Neural cell (in vitro differentiated cells): ENCODE measurements around the gene CCDC39.

Experiments used
- EP300 ChIP-seq: fragments of 450-650 bp; conservative IDR thresholded peaks from 2 replicates; pipeline ENCODE4 v1.6.1; 2014; ENCODE audit warnings: antibody characterized with exemption, mild to moderate bottlenecking, moderate library complexity; ENCODE audit not compliant: poor library complexity, severe bottlenecking
- EZH2 ChIP-seq: fragments of 200-600, 300-800 bp; shearing (Covaris generic), sonication (generic); IDR thresholded peaks from 2 replicates; pipeline ENCODE4 v1.6.1; 2014; ENCODE audit warnings: antibody characterized with exemption, low read length, borderline replicate concordance, mild to moderate bottlenecking; ENCODE audit not compliant: insufficient read depth, poor library complexity, severe bottlenecking
- MXI1 ChIP-seq: fragments of 450-650 bp; conservative IDR thresholded peaks from 2 replicates; pipeline ENCODE4 v1.6.1; 2014; ENCODE audit warnings: antibody characterized with exemption, mild to moderate bottlenecking; ENCODE audit not compliant: poor library complexity, severe bottlenecking
- POLR2AphosphoS5 ChIP-seq: IDR thresholded peaks from 2 replicates; pipeline ENCODE4 v1.6.1; 2012
- RAD21 ChIP-seq: fragments of 450-650 bp; conservative IDR thresholded peaks from 2 replicates; pipeline ENCODE4 v1.6.1; 2014; ENCODE audit warnings: antibody characterized with exemption, mild to moderate bottlenecking, moderate library complexity
- SMC3 ChIP-seq: fragments of 450-650 bp; conservative IDR thresholded peaks from 2 replicates; pipeline ENCODE4 v1.6.1; 2014; ENCODE audit warnings: antibody characterized with exemption, mild to moderate bottlenecking, moderate library complexity; ENCODE audit not compliant: poor library complexity
- TAF1 ChIP-seq: IDR thresholded peaks from 2 replicates; pipeline ENCODE4 v1.6.1; 2012; ENCODE audit warnings: low read depth
- TF ChIP-seq, protein P1 (sequence below): fragments of 450-650 bp; IDR thresholded peaks from 2 replicates; pipeline ENCODE4 v1.5.1; 2014; ENCODE audit warnings: antibody characterized with exemption, mild to moderate bottlenecking, moderate library complexity; ENCODE audit not compliant: poor library complexity, severe bottlenecking
- TF ChIP-seq, protein P2 (sequence below): IDR thresholded peaks from 2 replicates; pipeline ENCODE4 v1.6.1; 2012; ENCODE audit warnings: borderline replicate concordance

DNA sequence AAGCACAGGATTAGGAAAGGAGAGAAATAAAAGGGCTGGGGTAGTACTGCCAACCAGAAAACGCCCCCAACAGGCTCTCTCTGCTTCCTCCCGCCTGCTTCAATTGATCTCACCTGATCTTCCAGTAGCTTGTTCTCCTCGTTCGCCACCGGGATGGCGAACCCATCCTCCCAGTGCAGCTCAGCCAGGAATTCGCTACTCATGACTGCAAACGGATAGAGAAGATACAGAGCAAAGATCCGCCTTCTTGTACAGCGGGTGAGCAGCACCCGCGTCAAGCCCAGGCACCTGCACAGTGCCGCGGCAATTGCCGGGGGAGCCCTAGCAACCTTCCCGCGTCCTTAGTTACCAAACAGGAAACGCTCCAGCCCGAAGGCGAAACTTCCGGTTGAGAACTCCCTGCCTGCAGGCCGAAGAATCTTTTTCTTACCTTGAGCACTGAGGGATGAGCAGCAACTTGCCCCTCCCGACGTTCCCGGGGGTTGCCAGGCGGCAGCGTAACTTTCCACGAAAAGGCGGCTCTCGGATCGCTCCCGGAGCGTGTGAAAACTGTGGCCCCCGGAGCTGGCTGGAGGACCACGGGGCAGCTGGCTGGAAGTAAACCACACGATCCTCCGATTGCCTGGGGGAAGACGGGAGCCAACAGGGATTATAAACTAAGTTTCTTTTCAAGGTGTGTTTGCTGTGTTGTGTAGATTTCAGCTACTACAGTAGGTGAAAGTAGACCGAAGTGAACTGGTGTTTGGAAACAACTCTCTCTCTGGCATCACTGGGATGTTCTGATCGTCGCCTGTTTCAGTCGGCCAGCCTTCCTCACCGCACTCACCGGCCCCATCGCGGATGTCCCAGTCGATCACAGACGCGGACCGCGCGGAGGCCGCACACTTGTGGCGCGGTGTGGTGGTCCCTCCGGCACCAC, at the start of gene CCDC39:
- TF ChIP-seq POLR2AphosphoS5 (peak; percentile 48), SMC3 (peak; percentile 32), EZH2 (no peak), MXI1 (peak; percentile 95), EP300 (peak; percentile 27), TAF1 (peak; percentile 59), RAD21 (no peak)
- TF ChIP-seq, protein P1, sequence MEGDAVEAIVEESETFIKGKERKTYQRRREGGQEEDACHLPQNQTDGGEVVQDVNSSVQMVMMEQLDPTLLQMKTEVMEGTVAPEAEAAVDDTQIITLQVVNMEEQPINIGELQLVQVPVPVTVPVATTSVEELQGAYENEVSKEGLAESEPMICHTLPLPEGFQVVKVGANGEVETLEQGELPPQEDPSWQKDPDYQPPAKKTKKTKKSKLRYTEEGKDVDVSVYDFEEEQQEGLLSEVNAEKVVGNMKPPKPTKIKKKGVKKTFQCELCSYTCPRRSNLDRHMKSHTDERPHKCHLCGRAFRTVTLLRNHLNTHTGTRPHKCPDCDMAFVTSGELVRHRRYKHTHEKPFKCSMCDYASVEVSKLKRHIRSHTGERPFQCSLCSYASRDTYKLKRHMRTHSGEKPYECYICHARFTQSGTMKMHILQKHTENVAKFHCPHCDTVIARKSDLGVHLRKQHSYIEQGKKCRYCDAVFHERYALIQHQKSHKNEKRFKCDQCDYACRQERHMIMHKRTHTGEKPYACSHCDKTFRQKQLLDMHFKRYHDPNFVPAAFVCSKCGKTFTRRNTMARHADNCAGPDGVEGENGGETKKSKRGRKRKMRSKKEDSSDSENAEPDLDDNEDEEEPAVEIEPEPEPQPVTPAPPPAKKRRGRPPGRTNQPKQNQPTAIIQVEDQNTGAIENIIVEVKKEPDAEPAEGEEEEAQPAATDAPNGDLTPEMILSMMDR: peak; percentile 57
- TF ChIP-seq, protein P2, sequence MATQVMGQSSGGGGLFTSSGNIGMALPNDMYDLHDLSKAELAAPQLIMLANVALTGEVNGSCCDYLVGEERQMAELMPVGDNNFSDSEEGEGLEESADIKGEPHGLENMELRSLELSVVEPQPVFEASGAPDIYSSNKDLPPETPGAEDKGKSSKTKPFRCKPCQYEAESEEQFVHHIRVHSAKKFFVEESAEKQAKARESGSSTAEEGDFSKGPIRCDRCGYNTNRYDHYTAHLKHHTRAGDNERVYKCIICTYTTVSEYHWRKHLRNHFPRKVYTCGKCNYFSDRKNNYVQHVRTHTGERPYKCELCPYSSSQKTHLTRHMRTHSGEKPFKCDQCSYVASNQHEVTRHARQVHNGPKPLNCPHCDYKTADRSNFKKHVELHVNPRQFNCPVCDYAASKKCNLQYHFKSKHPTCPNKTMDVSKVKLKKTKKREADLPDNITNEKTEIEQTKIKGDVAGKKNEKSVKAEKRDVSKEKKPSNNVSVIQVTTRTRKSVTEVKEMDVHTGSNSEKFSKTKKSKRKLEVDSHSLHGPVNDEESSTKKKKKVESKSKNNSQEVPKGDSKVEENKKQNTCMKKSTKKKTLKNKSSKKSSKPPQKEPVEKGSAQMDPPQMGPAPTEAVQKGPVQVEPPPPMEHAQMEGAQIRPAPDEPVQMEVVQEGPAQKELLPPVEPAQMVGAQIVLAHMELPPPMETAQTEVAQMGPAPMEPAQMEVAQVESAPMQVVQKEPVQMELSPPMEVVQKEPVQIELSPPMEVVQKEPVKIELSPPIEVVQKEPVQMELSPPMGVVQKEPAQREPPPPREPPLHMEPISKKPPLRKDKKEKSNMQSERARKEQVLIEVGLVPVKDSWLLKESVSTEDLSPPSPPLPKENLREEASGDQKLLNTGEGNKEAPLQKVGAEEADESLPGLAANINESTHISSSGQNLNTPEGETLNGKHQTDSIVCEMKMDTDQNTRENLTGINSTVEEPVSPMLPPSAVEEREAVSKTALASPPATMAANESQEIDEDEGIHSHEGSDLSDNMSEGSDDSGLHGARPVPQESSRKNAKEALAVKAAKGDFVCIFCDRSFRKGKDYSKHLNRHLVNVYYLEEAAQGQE: peak; percentile 16
